A673 (cell line): Measurements from ENCODE around the gene GTPBP1. TPM values are rescaled to one million over a fixed set of nuclear protein-coding genes. Genes with fewer than 3 reads are reported as not detected.
A peak's percentile ranks its signal among the peaks of the same experiment; 100 is the strongest.

ENCODE experiments used
- BruUV-seq: library from RNA; stranded (reverse); fragments of 400-500 nt; replicated peaks from 2 replicates; lab custom pipeline; 2021; lab: Mats Ljungman, UMichigan
- CTCF ChIA-PET: fragments of 300-600 bp; sonication (Branson Sonifier 250); formaldehyde crosslinking; loops from one replicate; lab custom pipeline; 2022; ENCODE audit warnings: antibody characterized with exemption; lab: Charles Lee
- POLR2A ChIA-PET: fragments of 300-600 bp; sonication (Branson Sonifier 250); formaldehyde crosslinking; loops from one replicate; lab custom pipeline; 2022; ENCODE audit warnings: antibody characterized with exemption; ENCODE audit not compliant: low non-redundant PET; lab: Charles Lee
- DNase-seq: peaks from one replicate; pipeline ENCODE4 v3.0.0-alpha.2; 2015; ENCODE audit warnings: low spot score
- H3K27ac ChIP-seq: fragments of 200-600 bp; sonication (generic); 2 replicates; pipeline ENCODE4 v1.5.1; 2016; ENCODE audit warnings: mixed run types, low read depth, mild to moderate bottlenecking, mixed read lengths, antibody characterized with exemption, low read length; ENCODE audit not compliant: poor library complexity, severe bottlenecking
- H3K27me3 ChIP-seq: fragments of 200-600 bp; sonication (generic); replicated peaks from 2 replicates; pipeline ENCODE4 v1.6.1; 2017; ENCODE audit warnings: mixed run types, low read depth, mild to moderate bottlenecking, mixed read lengths, antibody characterized with exemption, low read length; ENCODE audit not compliant: insufficient read depth, poor library complexity
- H3K36me3 ChIP-seq: fragments of 200-600 bp; sonication (generic); 2 replicates; pipeline ENCODE4 v1.6.1; 2016; ENCODE audit warnings: mixed run types, mild to moderate bottlenecking, mixed read lengths, antibody characterized with exemption, low read length; ENCODE audit not compliant: insufficient read depth, poor library complexity, severe bottlenecking
- H3K4me1 ChIP-seq: fragments of 200-600 bp; sonication (generic); 2 replicates; pipeline ENCODE4 v1.6.1; 2017; ENCODE audit warnings: mixed run types, mild to moderate bottlenecking, mixed read lengths, antibody characterized with exemption, low read length; ENCODE audit not compliant: insufficient read depth, poor library complexity, severe bottlenecking
- H3K4me3 ChIP-seq: fragments of 200-600 bp; sonication (generic); 2 replicates; pipeline ENCODE4 v1.5.1; 2016; ENCODE audit warnings: low read depth, mixed run types, mild to moderate bottlenecking, mixed read lengths, low read length; ENCODE audit not compliant: poor library complexity, severe bottlenecking
- H3K9me3 ChIP-seq: fragments of 200-600 bp; sonication (generic); 2 replicates; pipeline ENCODE4 v1.6.1; 2016; ENCODE audit warnings: mixed run types, low read depth, mild to moderate bottlenecking, mixed read lengths, antibody characterized with exemption, low read length; ENCODE audit not compliant: poor library complexity, severe bottlenecking
- EZH2 ChIP-seq: fragments of 200-600 bp; sonication (generic); IDR thresholded peaks from 2 replicates; pipeline ENCODE4 v1.6.1; 2017; ENCODE audit warnings: borderline replicate concordance, low read depth, mild to moderate bottlenecking, mixed read lengths, antibody characterized with exemption, low read length; ENCODE audit not compliant: poor library complexity, severe bottlenecking
- intact Hi-C: fragments of 100-400 bp; cut with micrococcal nuclease; formaldehyde crosslinking; loops from one replicate; pipeline ENCODE4 v1.10.0; 2022; ENCODE audit not compliant: unreplicated experiment
- total RNA-seq: library from RNA; stranded (reverse); gene quantifications from 2 replicates; pipeline ENCODE4 v1.2.3, GENCODE V29; 2021
- TF ChIP-seq, protein P1 (sequence below): fragments of 300-800, 200-600 bp; sonication (generic); conservative IDR thresholded peaks from 2 replicates; pipeline ENCODE4 v1.5.1; 2017; ENCODE audit warnings: low read depth, mild to moderate bottlenecking, antibody characterized with exemption, low read length, moderate library complexity, mixed read lengths

GTPBP1 gene
- total RNA-seq, 1 experiment from 2014 or later: 88.2 TPM

DNA sequence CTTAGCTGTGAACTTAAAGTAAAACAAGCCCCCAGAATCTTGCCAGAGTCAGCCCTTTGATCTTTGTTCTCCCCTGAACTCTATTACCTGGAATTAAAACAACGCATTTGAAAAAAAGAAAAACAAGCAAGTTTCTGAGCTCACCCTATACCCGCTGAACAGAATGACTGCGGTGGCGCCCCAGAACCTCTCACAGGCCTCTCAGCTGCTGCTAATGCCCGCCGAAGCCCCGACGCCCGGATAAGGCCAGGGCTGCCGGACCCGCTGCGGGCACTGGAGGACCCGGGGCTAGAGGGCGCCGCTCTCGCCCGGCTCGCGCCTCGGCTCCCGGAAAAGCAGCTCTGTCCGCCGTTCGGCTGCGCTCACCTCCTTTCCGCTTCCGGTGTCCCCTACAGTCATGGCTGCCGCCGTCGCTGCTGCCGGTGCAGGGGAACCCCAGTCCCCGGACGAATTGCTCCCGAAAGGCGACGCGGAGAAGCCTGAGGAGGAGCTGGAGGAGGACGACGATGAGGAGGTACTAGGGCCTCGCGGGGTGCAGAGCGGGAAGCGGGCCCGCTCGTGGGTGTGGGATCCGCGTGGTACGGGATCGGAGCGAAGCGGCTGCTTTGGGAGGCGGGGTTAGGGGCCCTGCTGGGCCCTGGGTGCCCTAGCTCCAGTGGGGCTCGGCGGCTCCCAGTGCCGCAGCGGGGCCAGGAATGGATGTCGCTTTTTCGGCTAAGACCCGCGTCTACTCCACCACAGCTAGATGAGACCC lies 24.0 kb upstream of the GTPBP1 start, which contains the start of gene TOMM22:
TOMM22 (plus strand) TSS at position 376 of the 754 bp plus-strand sequence; CDS start at position 398, 22 bp downstream.
- H3K36me3 ChIP-seq: peaks cover 36% of the 10 kb centered on the region
- intact Hi-C loops: no loop called here
- BruUV-seq: no TSS peak
- H3K27ac ChIP-seq: peak within 1 kb of the TSS; percentile 86
- H3K9me3 ChIP-seq: no peaks in the 10 kb centered on the region
- no peaks in the 10 kb centered on the region for H3K27me3 ChIP-seq
- H3K4me3 ChIP-seq: peak within 1 kb of the TSS; percentile 85
- POLR2A ChIA-PET: interaction anchor here (0.5 to 0.6 kb wide), 4 partner anchors 10 to 43 kb away, joined by 3 to 8 read pairs (median 4); no protein-coding TSS in a partner anchor
- CTCF ChIA-PET: interaction anchor here (0.6 to 0.9 kb wide), 5 partner anchors 8 to 396 kb away, joined by 3 to 6 read pairs (median 3); no protein-coding TSS in a partner anchor
- H3K4me1 ChIP-seq: peaks cover 4% of the 10 kb centered on the region
- peak; percentile 89 for DNase-seq
- TF ChIP-seq EZH2: no peak
- TF ChIP-seq, protein P1, sequence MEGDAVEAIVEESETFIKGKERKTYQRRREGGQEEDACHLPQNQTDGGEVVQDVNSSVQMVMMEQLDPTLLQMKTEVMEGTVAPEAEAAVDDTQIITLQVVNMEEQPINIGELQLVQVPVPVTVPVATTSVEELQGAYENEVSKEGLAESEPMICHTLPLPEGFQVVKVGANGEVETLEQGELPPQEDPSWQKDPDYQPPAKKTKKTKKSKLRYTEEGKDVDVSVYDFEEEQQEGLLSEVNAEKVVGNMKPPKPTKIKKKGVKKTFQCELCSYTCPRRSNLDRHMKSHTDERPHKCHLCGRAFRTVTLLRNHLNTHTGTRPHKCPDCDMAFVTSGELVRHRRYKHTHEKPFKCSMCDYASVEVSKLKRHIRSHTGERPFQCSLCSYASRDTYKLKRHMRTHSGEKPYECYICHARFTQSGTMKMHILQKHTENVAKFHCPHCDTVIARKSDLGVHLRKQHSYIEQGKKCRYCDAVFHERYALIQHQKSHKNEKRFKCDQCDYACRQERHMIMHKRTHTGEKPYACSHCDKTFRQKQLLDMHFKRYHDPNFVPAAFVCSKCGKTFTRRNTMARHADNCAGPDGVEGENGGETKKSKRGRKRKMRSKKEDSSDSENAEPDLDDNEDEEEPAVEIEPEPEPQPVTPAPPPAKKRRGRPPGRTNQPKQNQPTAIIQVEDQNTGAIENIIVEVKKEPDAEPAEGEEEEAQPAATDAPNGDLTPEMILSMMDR: peak; percentile 91

DNA sequence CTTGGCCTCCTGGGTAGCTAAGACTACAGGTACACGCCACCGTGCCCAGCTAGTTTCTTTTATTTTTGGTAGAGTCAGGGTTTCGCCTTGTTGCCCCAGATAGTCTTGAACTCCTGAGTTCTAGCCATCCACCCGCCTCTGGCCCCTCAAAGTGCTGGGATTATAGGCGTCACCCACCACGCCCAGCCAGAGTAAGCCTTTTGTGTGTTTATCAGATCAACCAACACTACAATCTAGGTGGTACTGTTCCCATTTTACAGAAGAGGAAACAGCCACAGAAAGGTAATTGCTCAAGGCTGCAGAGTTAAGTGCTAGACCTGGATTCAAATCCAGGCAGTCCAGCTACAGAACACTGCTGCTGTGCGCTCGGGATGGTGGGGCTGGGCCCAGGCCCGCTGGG lies 20.8 kb upstream of the GTPBP1 start:
- ChIA-PET POLR2A (no interaction called here), CTCF (no interaction called here)
- H3K9me3 ChIP-seq: no peaks in the 10 kb centered on the region
- H3K27ac ChIP-seq: no peak overlapping the region
- TF ChIP-seq, protein P1: no peak
- no peak for TF ChIP-seq EZH2
- intact Hi-C loops: no loop called here
- no TSS peak for BruUV-seq
- no peaks in the 10 kb centered on the region for H3K27me3 ChIP-seq
- peaks cover 4% of the 10 kb centered on the region for H3K4me1 ChIP-seq
- DNase-seq: no peak
- peaks cover 64% of the 10 kb centered on the region for H3K36me3 ChIP-seq
- no peak overlapping the region for H3K4me3 ChIP-seq

DNA sequence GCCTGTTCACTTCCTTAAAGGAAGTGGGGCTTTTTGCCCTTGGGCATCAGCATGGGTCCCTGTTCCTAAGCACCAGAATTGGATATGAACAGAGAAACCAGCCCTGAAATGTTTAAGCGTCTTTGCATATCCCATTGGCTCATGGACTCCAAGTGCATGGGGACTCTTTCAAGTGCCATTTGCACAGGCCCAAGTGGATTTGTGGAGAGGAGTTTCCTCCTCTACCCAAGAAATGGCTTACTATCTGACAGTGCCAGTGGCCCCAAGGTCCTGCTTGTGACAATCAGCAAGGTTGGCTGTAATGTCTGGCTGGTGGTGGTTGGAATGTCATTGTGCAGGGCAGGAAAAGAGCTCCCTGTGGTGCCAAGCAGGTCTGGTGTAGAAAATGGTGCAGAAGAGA lies 20.0 kb upstream of the GTPBP1 start:
- DNase-seq: no peak
- H3K27me3 ChIP-seq: no peaks in the 10 kb centered on the region
- H3K4me1 ChIP-seq: peaks cover 4% of the 10 kb centered on the region
- no peak overlapping the region for H3K27ac ChIP-seq
- CTCF ChIA-PET: no interaction called here
- H3K36me3 ChIP-seq: peaks cover 69% of the 10 kb centered on the region
- BruUV-seq: TSS peak; percentile 6
- intact Hi-C loops: no loop called here
- POLR2A ChIA-PET: no interaction called here
- H3K4me3 ChIP-seq: no peak overlapping the region
- TF ChIP-seq EZH2: no peak
- TF ChIP-seq, protein P1: no peak
- no peaks in the 10 kb centered on the region for H3K9me3 ChIP-seq
